A673 (cell line): ENCODE results near the gene MEGF8. TPM values are rescaled to one million over a fixed set of nuclear protein-coding genes. Genes with fewer than 3 reads are reported as not detected.

ENCODE experiments used
- BruUV-seq: library from RNA; stranded (reverse); fragments of 400-500 nt; replicated peaks from 2 replicates; lab custom pipeline; 2021; lab: Mats Ljungman, UMichigan
- CTCF ChIA-PET: fragments of 300-600 bp; sonication (Branson Sonifier 250); formaldehyde crosslinking; loops from one replicate; lab custom pipeline; 2022; ENCODE audit warnings: antibody characterized with exemption; lab: Charles Lee
- POLR2A ChIA-PET: fragments of 300-600 bp; sonication (Branson Sonifier 250); formaldehyde crosslinking; loops from one replicate; lab custom pipeline; 2022; ENCODE audit warnings: antibody characterized with exemption; ENCODE audit not compliant: low non-redundant PET; lab: Charles Lee
- DNase-seq: peaks from one replicate; pipeline ENCODE4 v3.0.0-alpha.2; 2015; ENCODE audit warnings: low spot score
- H3K27ac ChIP-seq: fragments of 200-600 bp; sonication (generic); 2 replicates; pipeline ENCODE4 v1.5.1; 2016; ENCODE audit warnings: mixed run types, low read depth, mild to moderate bottlenecking, mixed read lengths, antibody characterized with exemption, low read length; ENCODE audit not compliant: poor library complexity, severe bottlenecking
- H3K27me3 ChIP-seq: fragments of 200-600 bp; sonication (generic); replicated peaks from 2 replicates; pipeline ENCODE4 v1.6.1; 2017; ENCODE audit warnings: mixed run types, low read depth, mild to moderate bottlenecking, mixed read lengths, antibody characterized with exemption, low read length; ENCODE audit not compliant: insufficient read depth, poor library complexity
- H3K36me3 ChIP-seq: fragments of 200-600 bp; sonication (generic); 2 replicates; pipeline ENCODE4 v1.6.1; 2016; ENCODE audit warnings: mixed run types, mild to moderate bottlenecking, mixed read lengths, antibody characterized with exemption, low read length; ENCODE audit not compliant: insufficient read depth, poor library complexity, severe bottlenecking
- H3K4me1 ChIP-seq: fragments of 200-600 bp; sonication (generic); 2 replicates; pipeline ENCODE4 v1.6.1; 2017; ENCODE audit warnings: mixed run types, mild to moderate bottlenecking, mixed read lengths, antibody characterized with exemption, low read length; ENCODE audit not compliant: insufficient read depth, poor library complexity, severe bottlenecking
- H3K4me3 ChIP-seq: fragments of 200-600 bp; sonication (generic); 2 replicates; pipeline ENCODE4 v1.5.1; 2016; ENCODE audit warnings: low read depth, mixed run types, mild to moderate bottlenecking, mixed read lengths, low read length; ENCODE audit not compliant: poor library complexity, severe bottlenecking
- H3K9me3 ChIP-seq: fragments of 200-600 bp; sonication (generic); 2 replicates; pipeline ENCODE4 v1.6.1; 2016; ENCODE audit warnings: mixed run types, low read depth, mild to moderate bottlenecking, mixed read lengths, antibody characterized with exemption, low read length; ENCODE audit not compliant: poor library complexity, severe bottlenecking
- CTCF ChIP-seq: fragments of 300-800, 200-600 bp; sonication (generic); conservative IDR thresholded peaks from 2 replicates; pipeline ENCODE4 v1.5.1; 2017; ENCODE audit warnings: low read depth, mild to moderate bottlenecking, antibody characterized with exemption, low read length, moderate library complexity, mixed read lengths
- EZH2 ChIP-seq: fragments of 200-600 bp; sonication (generic); IDR thresholded peaks from 2 replicates; pipeline ENCODE4 v1.6.1; 2017; ENCODE audit warnings: borderline replicate concordance, low read depth, mild to moderate bottlenecking, mixed read lengths, antibody characterized with exemption, low read length; ENCODE audit not compliant: poor library complexity, severe bottlenecking
- intact Hi-C: fragments of 100-400 bp; cut with micrococcal nuclease; formaldehyde crosslinking; loops from one replicate; pipeline ENCODE4 v1.10.0; 2022; ENCODE audit not compliant: unreplicated experiment
- total RNA-seq: library from RNA; stranded (reverse); gene quantifications from 2 replicates; pipeline ENCODE4 v1.2.3, GENCODE V29; 2021

MEGF8 gene
- total RNA-seq, 1 experiment from 2014 or later = 28.5 TPM

DNA sequence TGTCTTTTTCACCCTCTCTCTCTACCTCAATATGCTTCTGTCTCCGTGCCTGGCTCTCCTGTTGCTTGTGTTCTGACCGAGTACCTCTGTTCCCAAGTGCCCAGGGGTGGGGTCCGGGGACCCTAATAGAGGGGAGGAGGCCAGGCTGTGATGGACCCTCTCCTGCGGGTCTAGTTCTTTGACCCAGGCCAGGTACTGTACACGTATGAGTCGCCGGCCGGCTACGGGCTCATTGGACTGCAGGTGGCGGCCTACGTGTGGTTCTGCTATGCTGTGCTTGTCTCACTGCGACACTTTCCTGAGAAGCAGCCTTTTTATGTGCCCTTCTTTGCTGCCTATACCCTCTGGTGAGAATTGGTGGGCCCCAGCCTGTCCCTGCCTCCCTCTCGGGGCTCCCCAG, 7.9 kb upstream of the MEGF8 start:
- ChIA-PET POLR2A (no interaction called here), CTCF (no interaction called here)
- Histone ChIP-seq H3K4me3 (no peak overlapping the region), H3K9me3 (no peaks in the 10 kb centered on the region), H3K27ac (no peak overlapping the region), H3K36me3 (no peaks in the 10 kb centered on the region), H3K27me3 (no peaks in the 10 kb centered on the region), H3K4me1 (no peaks in the 10 kb centered on the region)
- intact Hi-C loops = no loop called here
- BruUV-seq = no TSS peak
- no peak for DNase-seq
- TF ChIP-seq CTCF (no peak), EZH2 (no peak)

DNA sequence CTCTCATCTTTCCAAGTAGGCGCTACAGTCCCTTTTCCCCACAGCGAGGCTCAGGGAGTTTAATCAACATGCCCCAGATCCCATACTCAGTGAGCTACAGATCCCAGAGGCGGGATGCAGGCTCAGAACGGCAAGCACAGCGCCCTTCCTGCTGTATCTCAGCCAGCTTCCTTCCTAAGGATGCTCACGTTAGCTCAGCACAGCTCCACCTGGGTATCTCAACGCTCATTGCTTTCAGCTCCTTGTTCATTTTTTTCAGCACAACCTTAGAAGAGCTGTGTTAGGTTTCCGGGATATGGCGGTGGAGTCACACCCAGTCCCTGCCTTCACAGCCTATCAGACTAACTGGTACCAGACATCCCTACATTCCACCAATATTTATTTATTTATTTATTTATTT, 3.1 kb upstream of the MEGF8 start:
- Histone ChIP-seq H3K27ac (no peak overlapping the region), H3K4me1 (peaks cover 5% of the 10 kb centered on the region), H3K9me3 (no peaks in the 10 kb centered on the region), H3K27me3 (peaks cover 9% of the 10 kb centered on the region), H3K4me3 (no peak overlapping the region), H3K36me3 (no peaks in the 10 kb centered on the region)
- intact Hi-C loops = no loop called here
- TF ChIP-seq CTCF = no peak
- no peak for TF ChIP-seq EZH2
- POLR2A ChIA-PET = no interaction called here
- CTCF ChIA-PET = interaction anchor here (0.6 kb wide), 1 partner anchor 84 kb away, joined by 3 read pairs; no protein-coding TSS in a partner anchor
- DNase-seq = no peak
- BruUV-seq = no TSS peak

DNA sequence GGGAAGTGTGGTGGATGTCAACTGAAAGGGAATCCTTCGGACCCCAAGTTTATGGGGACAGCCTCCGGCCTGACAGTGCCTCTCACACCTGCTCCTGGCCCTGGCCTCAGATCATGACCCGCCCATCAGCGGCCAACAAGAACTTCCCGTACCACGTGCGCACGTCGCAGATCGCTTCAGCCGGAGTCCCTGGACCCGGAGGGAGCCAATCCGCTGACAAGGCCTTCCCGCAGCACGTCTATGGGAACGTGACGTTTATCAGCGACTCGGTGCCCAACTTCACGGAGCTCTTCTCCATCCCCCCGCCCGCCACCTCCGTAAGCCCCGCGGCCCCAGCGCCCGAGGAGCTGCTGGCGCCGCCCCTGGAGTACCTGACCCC, 2.0 kb upstream of the MEGF8 start:
- intact Hi-C loops = no loop called here
- POLR2A ChIA-PET = no interaction called here

More for the DNA sequence above, 2.0 kb upstream of the MEGF8 start:
- H3K4me3 ChIP-seq = no peak overlapping the region
- no peak for TF ChIP-seq EZH2
- no peak for TF ChIP-seq CTCF
- H3K36me3 ChIP-seq = no peaks in the 10 kb centered on the region
- no TSS peak for BruUV-seq
- DNase-seq = no peak
- no peak overlapping the region for H3K27ac ChIP-seq
- CTCF ChIA-PET = no interaction called here
- H3K9me3 ChIP-seq = no peaks in the 10 kb centered on the region
- H3K4me1 ChIP-seq = peaks cover 5% of the 10 kb centered on the region
- H3K27me3 ChIP-seq = peaks cover 9% of the 10 kb centered on the region
